Keratinocyte (primary cell): ENCODE measurements around the gene RAB44. TPM values are rescaled to one million over a fixed set of nuclear protein-coding genes. Genes with fewer than 3 reads are reported as not detected.

Experiments used
- DNase-seq: peaks from one replicate; pipeline ENCODE4 v3.0.0-alpha.2; 2011; ENCODE audit warnings: low read depth, missing footprints, low spot score
- FAIRE-seq: peaks from 2 replicates; lab custom pipeline; 2011; peaks lifted over from hg19 to GRCh38; lab: Jason Lieb, UNC
- H2AFZ ChIP-seq: 2 replicates; pipeline ENCODE4 v1.6.0; 2012; ENCODE audit warnings: low read length, control low read depth, inconsistent platforms; ENCODE audit not compliant: control insufficient read depth
- H3K27ac ChIP-seq: 2 replicates; pipeline ENCODE4 v1.5.1; 2011; ENCODE audit warnings: low read length; ENCODE audit not compliant: control insufficient read depth, insufficient read depth
- H3K27me3 ChIP-seq: 3 replicates; pipeline ENCODE4 v1.6.0; 2011; ENCODE audit warnings: low read length; ENCODE audit not compliant: control insufficient read depth, insufficient read depth; ENCODE audit errors: extremely low read depth
- H3K36me3 ChIP-seq, 2 experiments: 2 replicates in 1 of 2; 3 replicates in 1 of 2; pipeline ENCODE4 v1.5.1; 2011; ENCODE audit warnings: low read length in 2 of 2, mild to moderate bottlenecking in 1 of 2; ENCODE audit not compliant: control insufficient read depth in 2 of 2, insufficient read depth in 2 of 2; ENCODE audit errors: extremely low read depth in 1 of 2
- H3K4me1 ChIP-seq: 3 replicates; pipeline ENCODE4 v1.5.1; 2011; ENCODE audit warnings: low read length; ENCODE audit not compliant: control insufficient read depth, insufficient read depth; ENCODE audit errors: extremely low read depth
- H3K4me2 ChIP-seq: 3 replicates; pipeline ENCODE4 v1.6.0; 2011; ENCODE audit warnings: low read depth, low read length; ENCODE audit not compliant: control insufficient read depth, insufficient read depth; ENCODE audit errors: extremely low read depth
- H3K4me3 ChIP-seq, 3 experiments: fragments of 200-600 bp in 1 of 3; sonication (generic) in 1 of 3; 2 replicates in 2 of 3; 3 replicates in 1 of 3; pipeline ENCODE4 v1.5.1; 2011 to 2016; ENCODE audit warnings: low read length in 3 of 3, mild to moderate bottlenecking in 3 of 3, control low read depth in 2 of 3, inconsistent platforms in 1 of 3, low read depth in 1 of 3, mixed read lengths in 1 of 3, mixed run types in 1 of 3, moderate library complexity in 1 of 3; ENCODE audit not compliant: control insufficient read depth in 2 of 3, insufficient read depth in 2 of 3; ENCODE audit errors: extremely low read depth in 1 of 3
- H3K79me2 ChIP-seq: 2 replicates; pipeline ENCODE4 v1.6.0; 2012; ENCODE audit warnings: low read length; ENCODE audit not compliant: control insufficient read depth, insufficient read depth
- H3K9ac ChIP-seq: 3 replicates; pipeline ENCODE4 v1.6.0; 2011; ENCODE audit warnings: low read length; ENCODE audit not compliant: control insufficient read depth, insufficient read depth; ENCODE audit errors: extremely low read depth
- H3K9me1 ChIP-seq: 3 replicates; pipeline ENCODE4 v1.6.0; 2011; ENCODE audit warnings: low read length; ENCODE audit not compliant: control insufficient read depth, insufficient read depth; ENCODE audit errors: extremely low read depth
- H3K9me3 ChIP-seq: 2 replicates; pipeline ENCODE4 v1.5.1; 2012; ENCODE audit warnings: low read depth, low read length; ENCODE audit not compliant: control insufficient read depth
- H4K20me1 ChIP-seq: 3 replicates; pipeline ENCODE4 v1.6.0; 2011; ENCODE audit warnings: low read length; ENCODE audit not compliant: control insufficient read depth, insufficient read depth; ENCODE audit errors: extremely low read depth
- EZH2 ChIP-seq: IDR thresholded peaks from one replicate; pipeline ENCODE4 v1.6.1; 2012; ENCODE audit warnings: inconsistent platforms, mild to moderate bottlenecking, low read length, moderate library complexity
- dilution Hi-C: fragments of 300-500 bp; cut with MboI; formaldehyde crosslinking; loops from one replicate; pipeline ENCODE4 v1.7.0; 2020; ENCODE audit warnings: low sequenced_read_pairs; ENCODE audit not compliant: extremely low pct_ligation_motif_present
- polyA plus RNA-seq, 5 experiments: library from polyadenylated mRNA; depleted of rRNA in 3 of 5; stranded (reverse) in 3 of 5; stranded (forward) in 1 of 5; unstranded in 1 of 5; fragments of >200 nt; gene quantifications; 1 replicate in 1 of 5; 2 replicates in 3 of 5; 3 replicates in 1 of 5; pipeline versions ENCODE4 v1.2.1 to v1.2.3, GENCODE V29; 2011 to 2012; ENCODE audit warnings: missing spikeins in 2 of 5, low read depth in 1 of 5, low replicate concordance in 1 of 5
- TF ChIP-seq, protein P1 (sequence below), 3 experiments: IDR thresholded peaks in 1 of 3; conservative IDR thresholded peaks in 1 of 3; optimal IDR thresholded peaks in 1 of 3; 2 replicates in 2 of 3; 3 replicates in 1 of 3; pipeline versions ENCODE3 to v1.5.1; 2011; ENCODE audit warnings: low read length in 3 of 3, mild to moderate bottlenecking in 3 of 3, moderate library complexity in 2 of 3, control low read depth in 1 of 3, inconsistent platforms in 1 of 3; ENCODE audit not compliant: insufficient read depth in 2 of 3; ENCODE audit errors: extremely low read depth in 1 of 3

RAB44 gene
- polyA plus RNA-seq, 1 donor (not counting 4 experiments of a cell fraction or from before 2014, with no cell fraction given) = 0.03 TPM

DNA sequence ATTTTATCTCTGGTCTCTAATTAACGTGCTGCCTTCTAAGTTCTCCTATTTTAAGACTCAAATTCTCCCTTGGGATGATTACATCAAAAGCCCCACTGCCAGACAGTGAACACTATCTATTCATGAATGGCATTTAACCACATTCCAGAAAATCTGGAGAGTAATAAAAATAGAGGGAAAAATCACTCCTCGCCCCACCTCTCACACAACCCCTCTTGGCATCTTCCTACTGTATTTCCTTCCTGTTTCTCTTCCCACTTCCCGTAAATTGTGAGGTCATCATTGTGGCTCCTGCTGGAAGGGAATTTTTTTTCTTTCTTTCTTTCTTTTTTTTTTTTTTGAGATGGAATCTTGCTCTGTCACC is 31.5 kb downstream of the RAB44 start:
- no peak for FAIRE-seq
- no peak overlapping the region for H3K4me3 ChIP-seq
- no peak overlapping the region for H2AFZ ChIP-seq
- H3K9me3 ChIP-seq = no peaks in the 10 kb centered on the region
- H4K20me1 ChIP-seq = no peaks in the 10 kb centered on the region
- H3K9me1 ChIP-seq = no peaks in the 10 kb centered on the region
- H3K4me2 ChIP-seq = no peak overlapping the region
- H3K27me3 ChIP-seq = no peaks in the 10 kb centered on the region
- no peaks in the 10 kb centered on the region for H3K36me3 ChIP-seq
- no peak for TF ChIP-seq EZH2
- TF ChIP-seq, protein P1, sequence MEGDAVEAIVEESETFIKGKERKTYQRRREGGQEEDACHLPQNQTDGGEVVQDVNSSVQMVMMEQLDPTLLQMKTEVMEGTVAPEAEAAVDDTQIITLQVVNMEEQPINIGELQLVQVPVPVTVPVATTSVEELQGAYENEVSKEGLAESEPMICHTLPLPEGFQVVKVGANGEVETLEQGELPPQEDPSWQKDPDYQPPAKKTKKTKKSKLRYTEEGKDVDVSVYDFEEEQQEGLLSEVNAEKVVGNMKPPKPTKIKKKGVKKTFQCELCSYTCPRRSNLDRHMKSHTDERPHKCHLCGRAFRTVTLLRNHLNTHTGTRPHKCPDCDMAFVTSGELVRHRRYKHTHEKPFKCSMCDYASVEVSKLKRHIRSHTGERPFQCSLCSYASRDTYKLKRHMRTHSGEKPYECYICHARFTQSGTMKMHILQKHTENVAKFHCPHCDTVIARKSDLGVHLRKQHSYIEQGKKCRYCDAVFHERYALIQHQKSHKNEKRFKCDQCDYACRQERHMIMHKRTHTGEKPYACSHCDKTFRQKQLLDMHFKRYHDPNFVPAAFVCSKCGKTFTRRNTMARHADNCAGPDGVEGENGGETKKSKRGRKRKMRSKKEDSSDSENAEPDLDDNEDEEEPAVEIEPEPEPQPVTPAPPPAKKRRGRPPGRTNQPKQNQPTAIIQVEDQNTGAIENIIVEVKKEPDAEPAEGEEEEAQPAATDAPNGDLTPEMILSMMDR (optimal IDR thresholded peaks at IDR 0.05 in 1 of 3, IDR thresholded peaks at IDR 0.05 in 1 of 3, conservative IDR thresholded peaks at IDR 0.05 in 1 of 3; ENCODE audit: extremely low read depth in 1 of 3, insufficient read depth in 2 of 3, low read length in 3 of 3) = no peak
- no peaks in the 10 kb centered on the region for H3K79me2 ChIP-seq
- H3K9ac ChIP-seq = no peak overlapping the region
- no peak overlapping the region for H3K27ac ChIP-seq
- dilution Hi-C loops = no loop called here
- DNase-seq = no peak
- peaks cover 9% of the 10 kb centered on the region for H3K4me1 ChIP-seq

GRCh38 chr6:36730424-36731380 is 33.1 kb downstream of the RAB44 start:
- no peak overlapping the region for H3K4me3 ChIP-seq
- no peak for FAIRE-seq
- no peaks in the 10 kb centered on the region for H4K20me1 ChIP-seq
- TF ChIP-seq, protein P1 (optimal IDR thresholded peaks at IDR 0.05 in 1 of 3, IDR thresholded peaks at IDR 0.05 in 1 of 3, conservative IDR thresholded peaks at IDR 0.05 in 1 of 3; ENCODE audit: extremely low read depth in 1 of 3, insufficient read depth in 2 of 3, low read length in 3 of 3) = no peak
- TF ChIP-seq EZH2 = no peak
- no peaks in the 10 kb centered on the region for H3K27me3 ChIP-seq
- no peak overlapping the region for H3K4me2 ChIP-seq
- no peaks in the 10 kb centered on the region for H3K36me3 ChIP-seq
- peaks cover 21% of the 10 kb centered on the region for H3K4me1 ChIP-seq
- H2AFZ ChIP-seq = no peak overlapping the region
- no peaks in the 10 kb centered on the region for H3K9me1 ChIP-seq
- no peak for DNase-seq
- H3K9ac ChIP-seq = no peak overlapping the region
- H3K79me2 ChIP-seq = no peaks in the 10 kb centered on the region
- dilution Hi-C loops = no loop called here
- no peak overlapping the region for H3K27ac ChIP-seq
- H3K9me3 ChIP-seq = no peaks in the 10 kb centered on the region
